HG03457 (cell line): ENCODE measurements around the gene RAD9A.
"Not testable (repeated sequence)": the region's sequence is repeated elsewhere in the genome, so short reads cannot be mapped to it uniquely, and the experiment has no call there.

Source experiments
- ATAC-seq: cut with Tn5 transposase; IDR thresholded peaks from one replicate; pipeline ENCODE4 v1.9.1; 2021; ENCODE audit warnings: moderate number of reproducible peaks; ENCODE audit not compliant: unreplicated experiment

RAD9A gene

DNA sequence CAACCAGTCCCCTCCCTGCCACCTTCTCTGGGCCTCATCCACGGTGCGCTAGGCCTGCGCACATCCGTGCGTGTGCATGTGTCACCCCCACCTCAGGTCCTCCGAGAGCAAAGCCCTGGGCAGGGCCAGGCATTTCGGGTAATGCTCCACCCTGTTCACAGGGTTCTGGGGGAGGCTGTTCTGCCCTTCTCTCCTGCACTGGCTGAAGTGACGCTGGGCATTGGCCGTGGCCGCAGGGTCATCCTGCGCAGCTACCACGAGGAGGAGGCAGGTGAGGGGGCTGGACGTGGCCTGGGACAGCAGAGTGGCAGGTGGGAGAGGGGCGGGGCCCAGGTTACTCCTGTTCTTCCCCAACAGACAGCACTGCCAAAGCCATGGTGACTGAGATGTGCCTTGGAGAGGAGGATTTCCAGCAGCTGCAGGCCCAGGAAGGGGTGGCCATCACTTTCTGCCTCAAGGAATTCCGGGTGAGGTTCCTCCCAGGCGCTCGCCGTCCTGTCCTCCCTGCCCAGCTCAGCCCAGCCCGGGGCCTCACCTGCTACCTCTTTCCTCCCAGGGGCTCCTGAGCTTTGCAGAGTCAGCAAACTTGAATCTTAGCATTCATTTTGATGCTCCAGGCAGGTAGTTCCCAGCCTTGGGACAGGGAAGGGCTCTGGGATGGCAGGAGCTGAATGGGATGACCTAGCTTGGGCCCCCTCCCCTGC, 3.9 kb downstream of the RAD9A start:
- no peak for ATAC-seq

DNA sequence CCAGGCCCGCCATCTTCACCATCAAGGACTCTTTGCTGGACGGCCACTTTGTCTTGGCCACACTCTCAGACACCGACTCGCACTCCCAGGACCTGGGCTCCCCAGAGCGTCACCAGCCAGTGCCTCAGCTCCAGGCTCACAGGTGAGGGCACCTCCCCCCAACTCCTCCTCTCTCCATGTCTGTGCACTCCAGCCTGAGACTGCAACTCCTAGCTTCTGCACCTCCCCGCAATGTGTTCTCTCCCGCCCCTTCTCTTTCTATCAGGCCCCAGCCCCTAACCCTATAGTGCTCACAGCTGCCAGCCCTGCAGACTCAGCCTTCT, 4.4 kb downstream of the RAD9A start:
- no peak for ATAC-seq

DNA sequence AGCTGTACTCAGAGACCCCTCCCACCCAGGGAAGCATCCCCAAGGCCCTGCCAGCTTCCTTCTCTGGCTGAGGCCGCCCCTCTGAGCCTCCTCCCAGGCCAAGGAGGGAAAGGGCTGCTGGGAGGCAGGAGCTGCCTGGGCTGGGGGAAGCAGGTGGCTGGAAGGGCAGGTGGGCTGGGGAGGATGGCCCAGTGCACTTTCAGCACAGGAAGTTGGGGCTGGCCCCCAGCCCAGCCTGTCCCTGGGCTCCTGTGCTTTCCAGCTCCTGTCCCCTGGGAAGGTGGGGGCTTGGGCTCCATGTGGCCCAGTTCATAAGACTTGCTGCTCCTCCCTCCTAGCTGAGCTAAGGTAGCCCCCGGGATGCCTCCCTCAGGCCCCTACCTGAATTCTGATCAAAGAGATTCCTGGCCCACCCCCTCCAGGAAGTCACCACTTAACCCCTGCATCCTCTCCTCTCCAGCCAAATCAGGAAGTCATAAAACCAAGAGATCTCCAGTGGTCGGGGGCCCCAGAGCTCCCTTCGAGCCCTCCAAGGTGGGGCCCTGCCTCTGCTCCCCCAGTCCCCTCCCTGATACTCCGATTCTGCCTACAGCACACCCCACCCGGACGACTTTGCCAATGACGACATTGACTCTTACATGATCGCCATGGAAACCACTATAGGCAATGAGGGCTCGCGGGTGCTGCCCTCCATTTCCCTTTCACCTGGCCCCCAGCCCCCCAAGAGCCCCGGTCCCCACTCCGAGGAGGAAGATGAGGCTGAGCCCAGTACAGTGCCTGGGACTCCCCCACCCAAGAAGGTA, 5.0 kb downstream of the RAD9A start:
- no peak for ATAC-seq

DNA sequence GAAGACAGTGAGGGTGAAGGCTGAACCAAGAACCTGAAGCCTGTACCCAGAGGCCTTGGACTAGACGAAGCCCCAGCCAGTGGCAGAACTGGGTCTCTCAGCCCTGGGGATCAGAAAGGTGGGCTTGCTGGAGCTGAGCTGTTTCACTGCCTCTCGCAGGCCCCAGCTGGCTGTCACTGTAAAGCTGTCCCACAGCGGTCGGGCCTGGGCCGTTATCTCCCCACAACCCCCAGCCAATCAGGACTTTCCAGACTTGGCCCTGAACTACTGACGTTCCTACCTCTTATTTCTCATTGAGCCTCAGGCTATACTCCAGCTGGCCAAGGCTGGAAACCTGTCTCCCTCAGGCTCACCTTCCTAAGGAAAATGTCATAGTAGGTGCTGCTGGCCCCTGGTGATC, 5.8 kb downstream of the RAD9A start:
- no peak for ATAC-seq

DNA sequence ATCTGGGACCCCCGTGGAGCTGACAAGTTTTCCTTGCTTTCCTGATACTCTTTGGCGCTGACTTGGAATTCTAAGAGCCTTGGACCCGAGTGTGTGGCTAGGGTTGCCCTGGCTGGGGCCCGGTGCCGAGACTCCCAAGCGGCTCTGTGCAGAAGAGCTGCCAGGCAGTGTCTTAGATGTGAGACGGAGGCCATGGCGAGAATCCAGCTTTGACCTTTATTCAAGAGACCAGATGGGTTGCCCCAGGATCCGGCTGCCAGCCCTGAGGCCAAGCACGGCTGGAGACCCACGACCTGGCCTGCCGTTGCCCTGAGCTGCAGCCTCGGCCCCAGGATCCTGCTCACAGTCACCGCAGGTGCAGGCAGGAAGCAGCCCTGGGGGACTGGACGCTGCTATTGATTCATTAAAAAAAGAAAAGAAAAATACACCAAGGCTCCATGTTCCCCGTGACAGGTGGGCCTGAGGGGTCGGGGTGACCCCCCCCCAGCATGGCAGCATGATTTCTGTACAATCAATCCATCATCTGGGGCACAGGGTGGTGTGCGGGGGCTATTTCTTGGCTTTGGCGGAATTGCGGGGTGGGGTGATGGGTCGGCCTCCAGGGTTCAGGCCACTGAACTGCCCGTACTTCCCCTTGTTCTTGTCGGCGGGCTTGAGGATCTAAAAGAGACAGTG, 6.3 kb downstream of the RAD9A start:
- ATAC-seq: no peak

DNA sequence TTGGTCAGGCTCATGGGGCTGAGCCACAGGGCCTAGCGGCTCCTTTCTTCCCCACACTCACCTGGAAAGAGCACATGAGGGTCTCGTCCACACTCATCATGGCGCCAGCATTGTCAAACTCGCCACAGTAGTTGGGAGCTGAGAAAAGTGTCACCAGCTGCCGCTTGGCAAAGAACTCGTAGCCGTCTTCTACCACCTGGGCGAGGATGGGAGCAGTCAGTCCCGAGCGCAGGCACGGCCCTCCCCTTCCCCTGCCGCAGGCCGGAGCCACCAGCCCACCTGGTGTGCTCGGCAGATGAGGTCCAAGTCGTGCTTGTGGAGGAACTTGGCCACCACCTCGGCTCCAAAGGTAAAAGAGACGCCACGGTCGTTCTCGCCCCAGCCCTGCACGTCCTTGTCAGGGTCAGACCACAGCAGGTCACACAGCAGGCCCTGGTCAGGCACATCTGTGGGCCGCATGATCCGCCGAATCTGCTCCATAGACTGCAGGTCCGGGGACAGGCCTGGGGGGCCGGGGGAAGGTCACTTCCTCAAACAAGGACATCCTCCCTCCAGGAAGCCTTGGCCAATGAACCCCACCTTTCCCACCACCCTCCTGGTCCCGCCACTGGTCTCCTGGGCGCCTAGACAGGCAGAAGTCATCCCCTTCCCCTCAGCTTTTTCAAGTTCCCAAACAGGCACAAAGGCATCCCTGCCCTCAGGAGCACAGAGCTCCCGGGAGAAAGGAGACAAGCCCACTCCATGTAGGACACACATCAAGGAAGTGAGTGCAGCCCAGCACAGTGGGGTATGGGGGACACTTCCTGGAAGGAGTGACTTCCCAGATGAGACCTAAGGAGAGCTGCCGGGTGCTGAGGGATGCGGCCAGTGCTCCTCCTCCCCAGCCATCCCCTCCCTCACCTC, 7.1 kb downstream of the RAD9A start:
- no peak for ATAC-seq

DNA sequence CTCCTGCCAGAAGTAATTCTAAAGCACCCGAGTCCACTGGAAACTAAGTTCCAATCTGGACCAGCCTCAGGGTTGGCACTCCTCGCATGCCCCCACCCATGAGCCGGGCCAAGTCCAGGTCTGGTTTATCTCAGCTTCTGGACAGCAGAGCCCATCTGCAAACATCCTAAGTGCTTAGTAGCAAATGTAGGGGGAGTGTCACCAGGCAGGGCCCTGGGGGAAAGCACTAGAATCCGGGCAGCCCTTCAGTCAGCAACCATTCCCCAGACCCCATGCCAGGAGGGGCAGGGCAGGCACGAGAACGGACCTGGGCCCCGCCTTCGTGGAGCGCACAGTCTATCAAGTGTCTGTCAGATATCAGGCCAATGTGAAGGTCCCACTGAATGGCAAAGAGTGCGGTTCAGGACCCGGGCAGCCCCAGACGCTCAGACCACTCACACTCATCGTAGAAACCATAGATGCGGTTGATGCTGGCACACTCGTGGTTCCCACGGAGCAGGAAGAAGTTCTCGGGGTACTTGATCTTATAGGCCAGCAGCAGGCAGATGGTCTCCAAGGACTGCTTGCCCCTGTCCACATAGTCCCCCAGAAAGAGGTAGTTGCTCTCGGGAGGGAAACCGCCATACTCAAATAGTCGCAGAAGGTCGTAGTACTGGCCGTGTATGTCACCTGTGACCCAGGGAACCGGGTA, 8.6 kb downstream of the RAD9A start:
- no peak for ATAC-seq

DNA sequence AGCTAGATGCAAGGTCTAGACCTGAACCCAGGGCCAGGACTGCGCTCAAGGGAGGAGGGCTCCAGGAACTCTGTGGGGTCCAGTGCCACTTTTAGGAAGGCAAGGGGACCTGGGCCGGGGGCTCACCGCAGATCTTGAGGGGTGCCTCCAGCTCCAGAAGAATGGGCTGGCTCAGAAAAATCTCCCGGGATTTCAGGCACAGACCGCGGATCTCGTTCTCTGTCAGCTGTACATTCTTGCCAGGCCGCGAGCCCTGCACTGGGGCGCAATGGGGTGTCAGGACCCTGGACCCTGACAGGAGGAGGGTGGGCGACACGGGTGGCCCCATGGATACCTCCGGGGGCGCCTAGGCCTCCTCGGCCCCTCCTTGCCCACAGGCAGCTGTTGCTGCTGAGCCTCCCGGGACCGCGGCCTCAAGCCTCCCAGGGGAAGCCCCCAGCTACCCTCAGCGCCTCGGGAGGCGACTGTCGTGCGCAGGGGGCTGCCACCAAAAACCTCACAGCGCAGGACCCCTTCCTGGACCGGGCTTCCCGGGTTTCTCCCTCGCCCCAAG, 9.2 kb downstream of the RAD9A start:
- ATAC-seq: peak; percentile 12

DNA sequence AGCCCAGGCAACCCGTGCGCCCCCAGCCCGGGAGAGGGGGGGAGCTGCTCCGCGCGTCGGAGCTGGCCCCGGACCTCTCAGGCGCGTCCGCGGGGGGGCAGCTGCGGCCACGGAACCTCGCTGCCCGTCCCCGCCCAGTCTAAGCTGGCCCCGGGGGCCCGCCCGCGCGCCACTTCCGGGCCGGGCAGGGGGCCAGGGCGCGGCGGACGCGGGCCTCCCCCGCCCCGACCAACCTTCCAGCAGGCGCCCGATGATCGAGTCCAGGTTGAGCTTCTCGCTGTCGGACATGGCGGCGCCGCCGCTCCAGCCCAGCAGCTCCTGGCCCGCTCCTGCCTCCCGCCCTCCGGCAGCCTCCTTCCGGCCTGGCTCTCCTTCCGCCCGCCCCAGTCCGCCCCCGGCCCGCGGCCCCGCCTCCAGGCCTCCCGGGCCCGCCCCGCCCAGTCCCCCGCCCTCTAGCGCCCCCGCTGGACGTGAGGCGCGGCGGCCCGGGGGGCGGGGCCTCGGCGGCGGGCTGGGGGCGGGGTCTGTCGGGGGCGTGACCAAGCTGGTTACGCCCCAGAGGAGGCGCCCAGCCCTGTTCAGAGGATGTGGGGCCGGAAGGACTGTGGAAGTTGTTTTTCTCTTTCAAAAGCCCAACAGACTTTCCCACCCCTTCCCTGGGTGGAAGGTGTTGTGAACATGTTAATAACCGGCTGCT, 9.9 kb downstream of the RAD9A start, which contains the start of gene PPP1CA:
Gene PPP1CA (minus strand): TSS at position 364 of the 697 bp plus-strand sequence. CDS start 76 bp downstream, at position 288.
- peak; percentile 49 for ATAC-seq

DNA sequence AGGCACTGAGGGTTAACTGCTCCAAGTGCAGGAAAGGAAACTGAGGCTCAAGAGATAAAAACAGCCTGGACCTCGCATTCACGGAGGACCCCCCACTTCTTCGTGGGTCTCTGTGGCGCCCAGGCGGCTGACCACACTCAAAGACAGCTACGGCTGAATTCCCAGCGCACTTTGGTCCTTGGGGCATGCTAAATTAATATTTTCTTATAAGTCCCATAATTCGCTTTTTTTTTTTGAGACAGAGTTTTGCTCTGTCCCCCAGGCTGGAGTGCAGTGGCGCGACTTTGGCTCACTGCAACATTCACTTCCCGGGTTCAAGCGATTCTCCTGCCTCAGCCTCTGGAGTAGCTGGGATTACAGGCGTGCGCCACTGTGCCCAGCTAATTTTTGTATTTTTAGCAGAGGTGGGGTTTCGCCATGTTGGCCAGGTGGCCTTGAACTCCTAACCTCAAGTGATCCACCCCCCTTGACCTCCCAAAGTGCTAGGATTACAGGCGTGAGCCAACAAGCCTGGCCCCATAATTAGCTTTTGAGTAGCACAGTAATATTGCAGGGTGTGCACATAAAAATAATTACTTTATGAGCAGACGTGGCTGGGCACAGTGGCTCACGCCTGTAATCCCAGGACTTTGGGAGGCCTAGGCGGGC, 10.5 kb downstream of the RAD9A start:
- not testable (repeated sequence) for ATAC-seq

DNA sequence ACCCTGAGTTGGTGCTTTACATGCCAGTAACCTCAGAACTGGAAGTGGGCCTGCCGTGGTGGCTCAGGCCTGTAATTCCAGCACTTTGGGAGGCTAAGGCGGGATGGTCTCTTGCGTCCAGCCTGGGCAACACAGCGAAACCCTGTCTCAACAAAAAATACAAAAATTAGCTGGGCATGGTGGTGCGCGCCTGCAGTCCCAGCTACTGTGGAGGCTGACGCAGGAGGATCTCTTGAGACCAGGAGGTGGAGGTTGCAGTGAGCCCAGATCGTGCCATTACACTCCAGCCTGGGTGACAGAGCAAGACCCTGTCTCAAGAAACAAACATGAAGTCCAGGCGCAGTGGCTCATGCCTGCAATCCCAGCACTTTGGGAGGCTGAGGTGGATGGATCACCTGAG, 11.3 kb downstream of the RAD9A start:
- ATAC-seq: not testable (repeated sequence)

DNA sequence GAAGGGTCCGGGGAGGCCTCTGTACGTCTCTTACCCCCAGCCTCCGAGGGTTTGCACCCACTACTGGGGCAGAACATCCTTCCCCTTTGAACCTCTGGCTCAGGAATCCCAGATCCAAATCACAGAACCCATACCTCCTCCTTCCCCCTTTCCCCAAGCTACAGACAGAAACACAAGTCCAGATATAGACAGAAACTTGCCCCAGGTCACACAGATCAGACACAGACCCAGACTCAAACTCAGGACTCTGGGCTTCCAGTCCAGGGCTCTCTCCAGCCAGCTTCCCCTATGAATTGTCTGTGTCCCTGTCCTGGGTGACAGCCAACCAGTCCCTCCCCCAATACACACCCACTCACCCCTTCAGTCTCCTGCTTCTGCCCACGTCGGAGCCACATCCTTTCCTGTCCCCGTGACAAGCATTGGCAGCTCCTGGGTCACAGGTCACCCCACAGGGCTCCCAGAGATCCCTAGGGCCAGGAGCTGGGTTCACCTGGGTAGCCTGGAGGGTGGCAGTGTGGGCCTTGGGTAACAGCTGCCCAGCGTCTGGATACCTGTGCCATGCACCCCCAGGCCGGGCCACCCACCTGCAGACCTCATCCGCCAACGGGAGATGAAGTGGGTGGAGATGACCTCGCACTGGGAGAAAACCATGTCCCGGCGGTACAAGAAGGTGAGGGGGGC, 12.9 kb downstream of the RAD9A start:
- ATAC-seq: no peak

DNA sequence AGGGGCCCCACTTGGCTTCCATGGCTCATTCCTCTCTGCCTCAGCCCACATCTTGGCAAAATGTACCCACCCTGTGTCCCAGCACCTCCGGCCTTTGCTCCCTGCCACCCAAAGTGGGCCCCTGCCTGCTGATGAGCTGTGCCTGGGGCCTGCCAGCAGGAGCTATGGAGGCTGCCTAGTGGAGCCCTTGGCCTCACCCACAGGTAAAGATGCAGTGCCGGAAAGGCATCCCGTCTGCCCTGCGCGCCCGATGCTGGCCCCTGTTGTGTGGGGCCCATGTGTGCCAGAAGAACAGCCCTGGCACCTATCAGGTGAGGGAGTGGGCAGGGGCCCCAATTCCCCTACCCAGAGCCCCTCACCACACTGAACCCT, 13.4 kb downstream of the RAD9A start:
- ATAC-seq: no peak

DNA sequence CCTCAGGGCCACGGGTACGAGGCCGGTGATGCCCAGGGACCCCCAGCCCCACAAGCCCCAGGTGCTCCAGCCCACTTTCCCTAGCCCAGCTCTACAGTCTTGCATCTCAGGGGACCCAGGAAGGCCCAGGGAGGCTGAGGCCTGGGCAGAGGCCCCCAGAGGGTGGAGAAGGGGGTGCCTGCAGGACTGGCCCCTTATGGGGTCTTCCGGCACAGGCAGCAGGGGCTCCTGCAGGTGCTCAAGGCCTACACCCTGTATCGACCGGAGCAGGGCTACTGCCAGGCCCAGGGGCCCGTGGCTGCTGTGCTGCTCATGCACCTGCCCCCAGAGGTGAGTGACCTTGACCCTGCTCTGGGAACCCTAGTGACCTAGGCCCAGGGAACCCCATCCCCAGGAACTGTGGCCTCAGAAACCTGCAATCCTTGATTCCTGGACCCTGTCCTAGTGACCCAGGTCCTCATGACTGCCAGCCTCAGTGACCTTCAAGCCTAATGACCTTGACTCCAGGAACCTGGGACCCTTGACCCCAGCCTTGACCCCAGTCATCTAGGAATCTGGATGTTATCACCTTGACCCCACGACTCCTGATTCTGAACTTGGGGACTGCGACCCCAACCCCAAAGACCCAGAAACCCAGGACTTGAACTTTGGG, 14.0 kb downstream of the RAD9A start:
- ATAC-seq: no peak

DNA sequence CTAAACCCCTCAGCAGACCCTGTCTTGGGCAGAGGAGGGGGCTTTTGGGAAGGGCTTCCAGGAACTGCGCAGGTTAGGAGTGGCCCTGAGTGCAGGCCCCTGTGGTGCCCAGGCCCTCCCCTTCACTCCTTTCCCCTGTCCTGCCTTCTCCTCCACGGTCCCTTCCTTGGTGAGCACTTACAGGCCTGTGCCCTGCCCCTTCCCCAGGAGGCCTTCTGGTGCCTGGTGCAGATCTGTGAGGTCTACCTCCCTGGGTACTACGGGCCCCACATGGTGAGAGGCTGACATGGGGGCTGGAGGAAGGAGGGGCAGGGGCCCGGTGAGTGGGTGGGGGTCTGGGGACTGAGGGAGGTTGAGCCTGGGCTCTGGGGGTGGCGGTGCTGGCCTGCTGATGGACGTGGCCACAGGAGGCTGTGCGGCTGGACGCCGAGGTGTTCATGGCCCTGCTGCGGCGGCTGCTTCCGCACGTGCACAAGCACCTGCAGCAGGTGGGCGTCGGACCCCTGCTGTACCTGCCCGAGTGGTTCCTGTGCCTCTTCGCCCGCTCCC, 14.7 kb downstream of the RAD9A start:
- no peak for ATAC-seq

DNA sequence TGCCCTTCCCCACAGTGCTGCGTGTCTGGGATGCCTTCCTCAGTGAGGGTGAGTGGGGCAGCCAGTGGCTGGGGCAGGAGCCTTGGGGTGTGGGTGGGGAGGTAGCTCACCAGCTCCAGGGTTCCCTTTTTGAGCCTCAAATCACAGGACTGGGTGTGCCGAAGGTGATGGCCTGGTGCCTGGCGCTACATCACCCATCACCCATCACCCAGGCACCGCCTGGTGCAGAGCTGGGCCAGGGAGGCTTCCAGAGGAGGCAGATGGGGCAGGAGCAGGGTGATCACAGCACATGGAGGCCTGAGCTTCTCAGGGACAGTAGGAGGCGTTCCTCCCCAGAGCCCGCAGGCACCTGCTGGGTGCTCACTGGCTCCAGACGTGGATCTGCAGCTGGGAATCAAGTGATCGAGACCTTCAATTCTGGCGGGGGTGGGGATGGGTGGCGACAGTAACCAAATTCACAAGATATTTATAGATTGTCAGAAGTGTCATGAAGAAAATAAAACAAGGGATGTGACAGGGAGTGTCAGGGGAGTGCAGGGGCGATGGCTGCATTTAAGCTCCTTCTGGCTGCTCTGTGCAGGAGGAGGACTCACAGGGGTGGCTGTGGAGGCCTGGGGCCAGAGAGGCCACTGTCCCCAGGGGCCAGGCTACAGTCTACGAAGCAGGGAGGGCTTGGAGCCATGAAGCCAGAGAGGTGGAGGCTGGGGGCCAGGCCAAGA, 15.3 kb downstream of the RAD9A start:
- ATAC-seq: no peak

DNA sequence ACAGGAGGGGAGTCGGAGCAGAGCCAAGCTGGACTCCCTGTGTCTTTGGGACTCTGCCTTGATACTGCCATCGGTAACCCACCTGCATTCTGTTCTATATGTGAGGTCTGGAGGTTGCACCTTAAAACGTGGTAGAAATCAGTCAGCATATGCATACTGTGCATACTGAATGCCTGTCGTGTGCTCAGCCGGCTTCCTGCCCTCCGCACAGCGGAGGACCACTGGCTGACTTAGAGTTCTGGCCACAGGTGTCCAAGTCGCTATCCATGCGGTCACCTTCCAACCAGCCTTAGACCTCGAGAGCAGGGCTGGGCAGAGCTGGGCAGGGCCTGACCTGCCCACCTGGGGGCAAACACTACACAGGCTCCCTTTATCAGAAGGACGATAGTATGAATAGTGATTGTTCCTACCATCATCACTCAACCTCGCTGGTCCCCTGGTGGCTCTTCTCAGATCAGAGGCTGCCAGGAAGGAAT, 15.9 kb downstream of the RAD9A start:
- ATAC-seq: no peak
